ENCODE data around the gene LRG1. TPM values are rescaled to one million over a fixed set of nuclear protein-coding genes. Genes with fewer than 3 reads are reported as not detected.
"Not testable (repeated sequence)": the region's sequence is repeated elsewhere in the genome, so short reads cannot be mapped to it uniquely, and the experiment has no call there.

LRG1 gene
- total RNA-seq, 2 donors from 2014 or later, result 2.5 to 3.6 TPM

GRCh38 chr19:4543842-4544647 lies 4.2 kb upstream of the LRG1 start:
- no peaks in the 10 kb centered on the region for H3K9me3 ChIP-seq
- H3K4me3 ChIP-seq, result no peak overlapping the region
- DNase-seq (ENCODE audit: low spot score), result no peak
- WGBS, result 83% methylated on average over 87 of the region's 87 CpGs
- H3K4me1 ChIP-seq (replicated peaks), result no peaks in the 10 kb centered on the region
- TF ChIP-seq POLR2AphosphoS5 (IDR thresholded peaks at IDR 0.05) (no peak), POLR2A (IDR thresholded peaks at IDR 0.05) (no peak), CTCF (IDR thresholded peaks at IDR 0.05) (no peak)
- H3K36me3 ChIP-seq, result no peaks in the 10 kb centered on the region
- intact Hi-C loops (cut with DNase I), result no loop called here
- H3K27ac ChIP-seq, result no peak overlapping the region
- H3K27me3 ChIP-seq (replicated peaks; ENCODE audit: insufficient read depth), result no peaks in the 10 kb centered on the region

- no peak overlapping the region for H3K4me3 ChIP-seq
- H3K27ac ChIP-seq, result no peak overlapping the region
- H3K9me3 ChIP-seq, result no peaks in the 10 kb centered on the region
- intact Hi-C loops (cut with DNase I), result no loop called here
- no peaks in the 10 kb centered on the region for H3K4me1 ChIP-seq (replicated peaks)
- no peak for TF ChIP-seq CTCF (IDR thresholded peaks at IDR 0.05)
- no peak for TF ChIP-seq POLR2A (IDR thresholded peaks at IDR 0.05)
- TF ChIP-seq POLR2AphosphoS5 (IDR thresholded peaks at IDR 0.05), result no peak
- 80% methylated on average over 74 of the region's 77 CpGs for WGBS
- no peak for DNase-seq (ENCODE audit: low spot score)
- no peaks in the 10 kb centered on the region for H3K36me3 ChIP-seq
- H3K27me3 ChIP-seq (replicated peaks; ENCODE audit: insufficient read depth), result no peaks in the 10 kb centered on the region
These were observed 3.3 kb upstream of the LRG1 start for GRCh38 chr19:4542896-4543841.

- H3K4me1 ChIP-seq (replicated peaks); DNase-seq (ENCODE audit: low spot score); H3K9me3 ChIP-seq; intact Hi-C loops (cut with DNase I); H3K27me3 ChIP-seq (replicated peaks; ENCODE audit: insufficient read depth); H3K27ac ChIP-seq; H3K36me3 ChIP-seq; H3K4me3 ChIP-seq: not testable (repeated sequence)
- WGBS, result 89% methylated on average over 12 of the region's 12 CpGs
These were observed 1.9 kb upstream of the LRG1 start for GRCh38 chr19:4541806-4542145.

- intact Hi-C loops (cut with DNase I), result no loop called here
- Histone ChIP-seq H3K4me3 (no peak overlapping the region), H3K9me3 (no peaks in the 10 kb centered on the region), H3K27me3 (replicated peaks; ENCODE audit: insufficient read depth) (no peaks in the 10 kb centered on the region), H3K36me3 (no peaks in the 10 kb centered on the region), H3K4me1 (replicated peaks) (no peaks in the 10 kb centered on the region), H3K27ac (no peak overlapping the region)
- TF ChIP-seq CTCF (IDR thresholded peaks at IDR 0.05), result no peak
- no peak for TF ChIP-seq POLR2A (IDR thresholded peaks at IDR 0.05)
- no peak for TF ChIP-seq POLR2AphosphoS5 (IDR thresholded peaks at IDR 0.05)
- DNase-seq (ENCODE audit: low spot score), result no peak
- 79% methylated on average over 12 of the region's 12 CpGs for WGBS
These were observed 1.4 kb upstream of the LRG1 start for GRCh38 chr19:4541114-4541805.

- intact Hi-C loops (cut with DNase I), result no loop called here
- H3K27ac ChIP-seq, result no peak overlapping the region
- H3K9me3 ChIP-seq, result no peaks in the 10 kb centered on the region
- 86% methylated on average over 3 of the region's 3 CpGs for WGBS
- DNase-seq (ENCODE audit: low spot score), result no peak
- no peak for TF ChIP-seq POLR2A (IDR thresholded peaks at IDR 0.05)
- TF ChIP-seq CTCF (IDR thresholded peaks at IDR 0.05), result no peak
- no peak for TF ChIP-seq POLR2AphosphoS5 (IDR thresholded peaks at IDR 0.05)
- H3K36me3 ChIP-seq, result no peaks in the 10 kb centered on the region
- H3K4me1 ChIP-seq (replicated peaks), result no peaks in the 10 kb centered on the region
- H3K27me3 ChIP-seq (replicated peaks; ENCODE audit: insufficient read depth), result no peaks in the 10 kb centered on the region
- H3K4me3 ChIP-seq, result no peak overlapping the region
These were observed 605 bp downstream of the LRG1 start for GRCh38 chr19:4539169-4539692.
